PFSK-1 (cell line): ENCODE results near the gene AGFG2.

ENCODE experiments used
- FOXP2 ChIP-seq: optimal IDR thresholded peaks from 2 replicates; pipeline ENCODE3; 2011; ENCODE audit warnings: borderline replicate concordance, control low read depth, inconsistent platforms; ENCODE audit not compliant: insufficient read depth; ENCODE audit errors: extremely low read length, extremely low read depth
- POLR2AphosphoS5 ChIP-seq: IDR thresholded peaks from 2 replicates; pipeline ENCODE4 v1.6.1; 2012; ENCODE audit warnings: low read depth, mild to moderate bottlenecking, control low read depth, low read length, moderate library complexity
- SIN3A ChIP-seq: IDR thresholded peaks from 2 replicates; pipeline ENCODE4 v1.6.1; 2012; ENCODE audit warnings: mild to moderate bottlenecking, low read length, moderate library complexity, borderline replicate concordance; ENCODE audit not compliant: insufficient read depth
- TAF1 ChIP-seq: IDR thresholded peaks from 2 replicates; pipeline ENCODE4 v1.6.1; 2012; ENCODE audit warnings: low read length, control low read depth, borderline replicate concordance; ENCODE audit not compliant: insufficient read depth
- TF ChIP-seq, protein P1 (sequence below), 2 experiments: IDR thresholded peaks; 2 replicates each; pipeline versions ENCODE4 v1.6.1 to v1.8.0; 2011 to 2012; ENCODE audit warnings: low read depth in 2 of 2, low read length in 2 of 2, control low read depth in 1 of 2, inconsistent platforms in 1 of 2, mild to moderate bottlenecking in 1 of 2, moderate library complexity in 1 of 2; ENCODE audit not compliant: insufficient read depth in 1 of 2

AGFG2 gene

GRCh38 chr7:100515072-100515532 lies 23.9 kb upstream of the AGFG2 start:
- TF ChIP-seq, protein P1, sequence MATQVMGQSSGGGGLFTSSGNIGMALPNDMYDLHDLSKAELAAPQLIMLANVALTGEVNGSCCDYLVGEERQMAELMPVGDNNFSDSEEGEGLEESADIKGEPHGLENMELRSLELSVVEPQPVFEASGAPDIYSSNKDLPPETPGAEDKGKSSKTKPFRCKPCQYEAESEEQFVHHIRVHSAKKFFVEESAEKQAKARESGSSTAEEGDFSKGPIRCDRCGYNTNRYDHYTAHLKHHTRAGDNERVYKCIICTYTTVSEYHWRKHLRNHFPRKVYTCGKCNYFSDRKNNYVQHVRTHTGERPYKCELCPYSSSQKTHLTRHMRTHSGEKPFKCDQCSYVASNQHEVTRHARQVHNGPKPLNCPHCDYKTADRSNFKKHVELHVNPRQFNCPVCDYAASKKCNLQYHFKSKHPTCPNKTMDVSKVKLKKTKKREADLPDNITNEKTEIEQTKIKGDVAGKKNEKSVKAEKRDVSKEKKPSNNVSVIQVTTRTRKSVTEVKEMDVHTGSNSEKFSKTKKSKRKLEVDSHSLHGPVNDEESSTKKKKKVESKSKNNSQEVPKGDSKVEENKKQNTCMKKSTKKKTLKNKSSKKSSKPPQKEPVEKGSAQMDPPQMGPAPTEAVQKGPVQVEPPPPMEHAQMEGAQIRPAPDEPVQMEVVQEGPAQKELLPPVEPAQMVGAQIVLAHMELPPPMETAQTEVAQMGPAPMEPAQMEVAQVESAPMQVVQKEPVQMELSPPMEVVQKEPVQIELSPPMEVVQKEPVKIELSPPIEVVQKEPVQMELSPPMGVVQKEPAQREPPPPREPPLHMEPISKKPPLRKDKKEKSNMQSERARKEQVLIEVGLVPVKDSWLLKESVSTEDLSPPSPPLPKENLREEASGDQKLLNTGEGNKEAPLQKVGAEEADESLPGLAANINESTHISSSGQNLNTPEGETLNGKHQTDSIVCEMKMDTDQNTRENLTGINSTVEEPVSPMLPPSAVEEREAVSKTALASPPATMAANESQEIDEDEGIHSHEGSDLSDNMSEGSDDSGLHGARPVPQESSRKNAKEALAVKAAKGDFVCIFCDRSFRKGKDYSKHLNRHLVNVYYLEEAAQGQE (IDR thresholded peaks at IDR 0.05; ENCODE audit: insufficient read depth in 1 of 2, low read depth in 2 of 2, low read length in 2 of 2): peak in 1 of 2 experiments; percentile 61; a peak in 1 of 4 replicates
- TF ChIP-seq FOXP2 (no peak), SIN3A (no peak), TAF1 (no peak), POLR2AphosphoS5 (peak; percentile 31; the same call in 1 of the 2 replicates)

DNA sequence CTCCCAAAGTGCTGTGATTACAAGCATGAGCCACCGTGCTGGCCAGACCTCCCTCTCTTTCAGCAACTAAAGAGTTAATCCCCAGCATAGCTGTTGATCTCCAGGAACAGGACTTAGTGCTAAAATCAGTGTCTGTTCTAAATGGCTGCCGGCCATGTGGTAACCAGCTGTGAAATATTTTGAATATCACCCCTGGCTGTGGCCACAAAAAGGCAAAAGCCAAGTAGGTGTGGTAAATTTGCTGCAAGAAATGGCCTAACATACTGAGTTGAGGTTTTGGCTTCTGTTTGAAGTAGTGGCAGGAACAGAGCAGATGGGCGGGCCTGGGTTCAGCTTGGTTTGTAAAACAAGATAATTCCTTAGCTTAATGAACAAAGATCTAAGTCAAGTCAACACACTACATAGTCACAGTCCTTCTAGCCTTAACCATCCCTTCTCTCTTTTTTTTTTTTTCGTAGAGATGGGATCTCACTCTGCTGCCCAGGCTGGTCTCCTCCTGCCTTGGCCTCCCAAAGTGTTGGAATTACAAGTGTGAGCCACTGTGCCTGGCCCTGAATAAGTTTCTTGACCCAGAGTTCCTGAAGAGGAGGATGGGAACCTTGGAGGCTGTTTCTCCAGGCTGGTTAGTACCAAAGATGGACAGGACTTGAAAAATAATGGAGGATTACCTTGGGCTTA lies 22.7 kb upstream of the AGFG2 start:
- TF ChIP-seq TAF1 (no peak), SIN3A (no peak), FOXP2 (no peak), POLR2AphosphoS5 (no peak)
- TF ChIP-seq, protein P1 (IDR thresholded peaks at IDR 0.05; ENCODE audit: insufficient read depth in 1 of 2, low read depth in 2 of 2, low read length in 2 of 2): no peak

DNA sequence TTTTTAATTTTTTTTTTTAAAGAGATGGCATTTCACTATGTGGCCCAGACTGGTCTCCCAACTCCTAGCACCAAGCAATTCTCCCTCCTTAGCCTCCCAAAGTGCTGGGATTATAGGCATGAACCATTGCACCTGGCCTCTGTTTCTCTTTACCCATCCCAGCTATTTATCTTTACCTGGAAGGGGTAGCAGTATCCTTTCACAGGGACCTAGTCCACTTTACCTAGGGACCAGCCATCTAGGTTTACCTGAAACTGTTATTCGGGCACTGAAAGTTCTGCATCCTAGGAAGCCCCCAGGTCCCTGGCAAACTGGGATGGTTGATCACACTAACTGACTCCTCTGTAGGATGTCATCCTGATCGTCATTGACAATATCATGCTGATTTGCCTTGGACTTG lies 21.7 kb upstream of the AGFG2 start:
- TF ChIP-seq, protein P1 (IDR thresholded peaks at IDR 0.05; ENCODE audit: insufficient read depth in 1 of 2, low read depth in 2 of 2, low read length in 2 of 2): no peak
- TF ChIP-seq TAF1: no peak

- TF ChIP-seq POLR2AphosphoS5: no peak
- TF ChIP-seq SIN3A: no peak
- TF ChIP-seq, protein P1 (IDR thresholded peaks at IDR 0.05; ENCODE audit: insufficient read depth in 1 of 2, low read depth in 2 of 2, low read length in 2 of 2): no peak
- TF ChIP-seq TAF1: no peak
- no peak for TF ChIP-seq FOXP2
These were observed 19.4 kb upstream of the AGFG2 start for GRCh38 chr7:100519580-100519979.

GRCh38 chr7:100520138-100520537 lies 18.9 kb upstream of the AGFG2 start:
- TF ChIP-seq POLR2AphosphoS5 (no peak), TAF1 (no peak), FOXP2 (no peak), SIN3A (no peak)
- TF ChIP-seq, protein P1 (IDR thresholded peaks at IDR 0.05; ENCODE audit: insufficient read depth in 1 of 2, low read depth in 2 of 2, low read length in 2 of 2): no peak
